ENCODE measurements around the gene CYP11A1.

The CYP11A1 gene

GRCh38 chr15:74385733-74386132 lies 18.3 kb upstream of the CYP11A1 start:
- FAIRE-seq (no peak), DNase-seq (ENCODE audit: insufficient read length) (no peak)
- TF ChIP-seq POLR2AphosphoS5 (IDR thresholded peaks at IDR 0.05; ENCODE audit: low read depth, low read length) (no peak), POLR2A (IDR thresholded peaks at IDR 0.05; ENCODE audit: low read depth, low read length) (no peak), TAF1 (IDR thresholded peaks at IDR 0.05; ENCODE audit: borderline replicate concordance, low read depth, low read length) (no peak)

DNA sequence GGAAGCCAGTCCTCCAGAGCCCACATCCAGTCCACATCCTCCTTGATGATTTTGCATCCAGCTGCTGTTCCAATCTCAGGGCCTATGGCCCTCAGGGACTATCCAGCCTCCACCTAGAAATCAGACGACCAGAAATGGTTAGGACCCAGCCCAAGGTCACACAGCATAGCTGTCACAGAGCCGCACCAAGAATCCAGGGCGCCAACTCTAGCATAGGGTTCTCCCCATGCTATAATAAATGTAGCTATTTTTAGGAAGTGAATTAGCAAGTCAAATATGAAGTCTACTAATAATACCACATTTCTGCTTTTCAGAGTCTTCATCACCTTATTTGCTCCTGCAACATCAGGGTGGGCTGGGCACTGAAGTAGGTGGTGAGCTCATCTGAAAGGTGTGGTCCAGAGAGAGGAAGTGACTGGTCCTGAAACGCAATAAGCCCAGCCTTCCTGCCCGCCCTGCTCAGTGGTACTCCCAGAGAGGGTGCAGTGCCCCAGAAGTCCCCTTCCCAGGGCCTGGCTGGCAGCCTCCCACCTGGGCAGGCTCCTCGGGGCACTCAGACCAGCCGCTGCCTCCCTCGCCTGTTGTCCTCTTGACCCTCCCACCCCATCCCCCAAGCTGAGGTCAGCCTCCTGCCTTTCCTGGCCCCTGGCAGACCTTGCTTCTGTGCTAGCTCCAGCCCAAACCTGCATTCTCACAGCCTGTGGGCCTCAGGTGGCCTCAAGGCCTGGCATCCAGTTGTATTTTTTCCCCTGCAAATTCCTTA lies 17.6 kb upstream of the CYP11A1 start:
- peak; percentile 81 for DNase-seq (ENCODE audit: insufficient read length)
- FAIRE-seq: no peak
- TF ChIP-seq TAF1 (IDR thresholded peaks at IDR 0.05; ENCODE audit: borderline replicate concordance, low read depth, low read length) (no peak), POLR2AphosphoS5 (IDR thresholded peaks at IDR 0.05; ENCODE audit: low read depth, low read length) (peak; percentile 86; the same call in 1 of the 2 replicates), POLR2A (IDR thresholded peaks at IDR 0.05; ENCODE audit: low read depth, low read length) (peak; percentile 75; the same call in 1 of the 2 replicates)

DNA sequence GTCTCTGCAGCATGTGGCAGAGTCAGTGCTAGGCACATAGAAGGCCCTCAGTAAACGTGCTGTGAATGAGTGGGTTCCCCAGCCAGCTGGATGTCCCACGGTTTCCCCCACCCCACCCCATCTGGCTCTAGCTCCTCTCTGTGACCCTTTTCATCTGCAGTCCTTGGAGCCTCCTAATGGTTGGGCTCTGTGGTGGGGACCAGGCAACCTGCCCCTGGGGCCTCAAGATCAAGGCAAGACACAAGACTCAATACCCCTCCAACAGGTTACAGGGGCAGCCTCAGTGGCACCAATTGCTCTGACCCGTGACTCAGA lies 17.1 kb upstream of the CYP11A1 start:
- DNase-seq (ENCODE audit: insufficient read length): no peak
- FAIRE-seq: no peak
- TF ChIP-seq POLR2A (IDR thresholded peaks at IDR 0.05; ENCODE audit: low read depth, low read length): 0 out of 2 replicates have a peak, but pooled peaks have one; percentile 11
- no peak; the same call in 1 of the 2 replicates for TF ChIP-seq POLR2AphosphoS5 (IDR thresholded peaks at IDR 0.05; ENCODE audit: low read depth, low read length)

- peak; percentile 96 for FAIRE-seq
- peak; percentile 77 for DNase-seq (ENCODE audit: insufficient read length)
- TF ChIP-seq POLR2AphosphoS5 (IDR thresholded peaks at IDR 0.05; ENCODE audit: low read depth, low read length) (peak; percentile 84), TAF1 (IDR thresholded peaks at IDR 0.05; ENCODE audit: borderline replicate concordance, low read depth, low read length) (no peak), POLR2A (IDR thresholded peaks at IDR 0.05; ENCODE audit: low read depth, low read length) (peak; percentile 58)
These were observed 16.5 kb upstream of the CYP11A1 start for GRCh38 chr15:74383695-74384565.

DNA sequence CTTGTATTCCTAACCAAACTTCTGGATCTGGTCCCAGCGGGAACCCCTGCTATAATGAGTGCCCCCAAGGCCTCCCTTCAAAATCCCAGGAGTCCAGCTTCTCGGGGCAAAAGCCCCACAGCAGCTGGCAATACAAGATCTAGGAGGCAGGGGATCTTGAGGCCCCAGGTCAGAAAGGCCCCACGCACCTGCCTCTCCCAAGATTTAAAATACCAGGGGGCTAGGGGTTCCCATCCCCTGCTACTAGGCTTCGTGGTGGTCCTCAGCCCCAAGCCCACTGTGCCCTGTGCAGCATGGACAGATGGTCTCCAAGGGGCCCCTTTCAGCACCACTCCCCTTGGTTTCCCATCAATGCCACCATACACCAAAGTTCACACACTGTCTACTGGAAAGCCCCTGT lies 15.8 kb upstream of the CYP11A1 start:
- FAIRE-seq (no peak), DNase-seq (ENCODE audit: insufficient read length) (no peak)
- no peak for TF ChIP-seq TAF1 (IDR thresholded peaks at IDR 0.05; ENCODE audit: borderline replicate concordance, low read depth, low read length)

DNA sequence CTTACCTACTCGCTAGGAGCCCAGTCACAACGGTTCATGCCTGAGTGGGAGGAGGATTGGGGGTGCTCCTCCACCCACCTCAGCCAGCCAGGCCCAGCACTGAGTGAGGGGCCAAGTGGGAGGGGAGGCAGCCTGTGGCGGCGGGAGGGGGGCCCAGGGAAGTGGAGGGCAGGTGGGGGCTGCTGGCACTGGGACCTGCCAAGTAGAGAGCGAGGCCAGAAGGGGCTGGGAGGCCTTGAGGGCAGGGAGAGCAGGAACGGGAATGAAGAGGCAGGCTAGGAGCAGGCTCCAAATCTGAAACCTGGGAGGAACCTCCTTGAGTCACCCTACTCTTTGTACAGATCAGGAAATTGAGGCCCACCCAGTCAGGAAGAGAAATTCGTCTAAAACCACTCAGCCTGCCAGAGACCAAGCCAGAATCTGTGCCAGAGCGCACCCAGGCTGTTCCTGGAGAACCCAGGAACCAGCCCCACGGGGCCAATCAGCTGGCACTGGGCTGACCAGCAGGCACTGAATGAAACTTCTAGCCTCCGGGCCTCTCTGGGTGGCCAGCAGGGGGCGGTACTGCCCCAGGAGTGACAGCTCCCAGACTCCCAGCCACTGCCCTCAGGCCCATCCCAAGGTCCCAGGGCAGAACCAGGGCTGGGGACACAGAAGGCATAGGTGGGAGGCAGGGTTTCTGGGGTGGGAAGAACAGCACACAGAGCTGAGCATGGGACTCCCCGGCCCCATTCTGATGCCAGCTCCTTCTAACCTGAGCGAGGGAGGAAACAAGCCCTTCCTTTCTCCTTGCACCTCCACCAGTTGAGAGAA lies 14.8 kb upstream of the CYP11A1 start:
- FAIRE-seq (peak; percentile 93), DNase-seq (ENCODE audit: insufficient read length) (peak; percentile 84)
- TF ChIP-seq TAF1 (IDR thresholded peaks at IDR 0.05; ENCODE audit: borderline replicate concordance, low read depth, low read length) (no peak), POLR2A (IDR thresholded peaks at IDR 0.05; ENCODE audit: low read depth, low read length) (no peak), POLR2AphosphoS5 (IDR thresholded peaks at IDR 0.05; ENCODE audit: low read depth, low read length) (no peak)

- FAIRE-seq (no peak), DNase-seq (ENCODE audit: insufficient read length) (no peak)
- no peak for TF ChIP-seq POLR2A (IDR thresholded peaks at IDR 0.05; ENCODE audit: low read depth, low read length)
- TF ChIP-seq POLR2AphosphoS5 (IDR thresholded peaks at IDR 0.05; ENCODE audit: low read depth, low read length): no peak
- TF ChIP-seq TAF1 (IDR thresholded peaks at IDR 0.05; ENCODE audit: borderline replicate concordance, low read depth, low read length): no peak
These were observed 14.0 kb upstream of the CYP11A1 start for GRCh38 chr15:74381481-74381880.

GRCh38 chr15:74381190-74381453 lies 13.7 kb upstream of the CYP11A1 start:
- DNase-seq (ENCODE audit: insufficient read length): no peak
- no peak for FAIRE-seq
- TF ChIP-seq POLR2AphosphoS5 (IDR thresholded peaks at IDR 0.05; ENCODE audit: low read depth, low read length) (no peak), TAF1 (IDR thresholded peaks at IDR 0.05; ENCODE audit: borderline replicate concordance, low read depth, low read length) (no peak), POLR2A (IDR thresholded peaks at IDR 0.05; ENCODE audit: low read depth, low read length) (no peak)

DNA sequence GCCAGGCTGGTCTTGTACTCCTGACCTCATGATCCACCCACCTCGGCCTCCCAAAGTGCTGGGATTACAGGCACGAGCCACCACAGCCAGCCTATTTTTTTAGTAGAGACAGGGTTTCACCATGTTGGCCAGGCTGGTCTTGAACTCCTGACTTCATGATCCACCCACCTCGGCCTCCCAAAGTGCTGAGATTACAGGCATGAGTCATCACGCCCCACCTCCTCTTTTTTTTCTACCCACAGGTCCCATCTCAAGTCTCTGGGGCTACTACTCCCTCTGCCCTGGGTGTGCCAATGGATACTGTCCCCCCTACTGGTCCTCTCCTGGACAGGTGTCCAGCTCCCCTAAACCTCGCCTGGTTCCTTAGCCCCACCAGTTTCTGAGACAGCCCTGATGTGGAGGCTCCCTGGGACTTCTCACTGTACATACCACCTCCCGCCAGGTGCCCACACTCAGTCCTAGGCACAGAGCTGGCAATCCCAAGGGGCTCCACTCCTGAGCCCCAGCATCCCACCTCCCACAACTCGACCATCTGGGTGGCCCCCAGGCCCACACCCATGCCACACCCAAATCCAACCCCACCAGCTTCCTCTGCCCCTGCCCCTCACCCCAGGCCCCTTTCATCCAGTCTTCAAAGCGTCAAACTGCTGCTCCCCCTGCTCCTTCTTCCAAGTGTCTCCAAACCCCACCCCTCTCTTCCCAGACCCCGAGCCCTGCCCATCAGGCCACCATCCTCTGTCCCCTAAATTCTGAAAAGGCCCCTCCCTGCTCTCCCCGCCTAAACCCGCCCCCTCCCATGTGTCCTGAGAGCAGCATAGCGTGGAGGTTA lies 13.1 kb upstream of the CYP11A1 start:
- DNase-seq (ENCODE audit: insufficient read length) (no peak), FAIRE-seq (no peak)
- TF ChIP-seq POLR2AphosphoS5 (IDR thresholded peaks at IDR 0.05; ENCODE audit: low read depth, low read length) (no peak), POLR2A (IDR thresholded peaks at IDR 0.05; ENCODE audit: low read depth, low read length) (no peak), TAF1 (IDR thresholded peaks at IDR 0.05; ENCODE audit: borderline replicate concordance, low read depth, low read length) (no peak)

DNA sequence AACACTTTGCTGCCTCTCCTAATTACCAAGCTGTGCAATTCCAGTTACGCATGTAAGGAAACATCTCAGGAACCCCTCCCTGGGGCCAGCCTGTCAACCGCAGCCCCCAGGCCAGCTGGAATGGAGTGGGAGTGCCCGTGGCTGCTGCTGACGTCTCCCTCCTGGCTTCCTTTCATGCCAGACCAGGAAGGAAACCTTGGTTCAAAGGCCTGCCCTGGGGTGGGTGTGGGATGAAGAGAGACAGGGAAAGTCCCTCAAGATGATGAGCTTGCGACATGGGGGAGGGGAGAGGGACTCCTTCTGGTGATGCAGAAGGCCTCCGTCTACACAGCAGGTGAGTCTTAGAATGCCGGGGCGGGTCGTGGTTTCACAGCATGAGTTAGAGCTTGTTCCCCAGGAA lies 11.4 kb upstream of the CYP11A1 start:
- FAIRE-seq (peak; percentile 30), DNase-seq (ENCODE audit: insufficient read length) (no peak)
- no peak for TF ChIP-seq POLR2A (IDR thresholded peaks at IDR 0.05; ENCODE audit: low read depth, low read length)
- TF ChIP-seq POLR2AphosphoS5 (IDR thresholded peaks at IDR 0.05; ENCODE audit: low read depth, low read length): no peak
- no peak for TF ChIP-seq TAF1 (IDR thresholded peaks at IDR 0.05; ENCODE audit: borderline replicate concordance, low read depth, low read length)

All from GM12892 (cell line).